ENCODE data around the gene OSBPL2.

Gene OSBPL2

GRCh38 chr20:62329389-62330377 lies 91.4 kb downstream of the OSBPL2 start:
- no peak for DNase-seq

DNA sequence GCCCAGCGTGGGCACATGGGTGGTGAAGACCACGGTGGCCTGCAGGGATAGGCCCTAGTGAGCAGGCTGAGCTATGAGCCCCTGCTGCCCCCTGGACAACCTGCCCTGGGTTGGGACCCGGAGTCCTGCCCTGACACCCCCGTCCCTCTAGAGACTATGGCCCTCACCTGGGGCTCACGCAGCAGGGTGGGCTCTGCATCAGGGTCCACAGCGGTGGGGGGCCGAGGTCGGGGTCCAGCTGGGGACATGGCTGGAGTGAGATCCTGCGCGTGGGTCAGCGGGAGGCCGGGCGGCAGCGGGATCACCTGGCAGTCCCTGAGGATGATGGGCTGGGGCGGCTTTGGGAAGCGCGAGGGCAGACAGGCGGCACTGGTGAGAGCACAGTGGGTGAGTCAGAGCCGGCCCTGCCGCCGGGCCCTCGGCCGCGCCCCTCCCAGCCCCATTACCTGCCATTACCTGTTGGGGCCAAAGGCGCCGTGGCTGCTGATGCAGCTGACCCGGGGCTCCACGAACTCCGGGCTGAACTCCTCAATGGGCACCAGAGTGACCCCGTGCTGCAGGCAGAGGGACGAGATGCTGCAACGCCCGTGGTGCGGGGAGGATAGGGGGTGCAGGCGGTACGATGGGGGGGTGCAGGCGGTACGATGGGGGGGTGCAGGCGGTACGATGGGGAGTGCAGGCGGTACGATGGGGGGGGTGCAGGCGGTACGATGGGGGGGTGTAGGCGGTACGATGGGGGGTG lies 92.4 kb downstream of the OSBPL2 start:
- DNase-seq, result no peak

DNA sequence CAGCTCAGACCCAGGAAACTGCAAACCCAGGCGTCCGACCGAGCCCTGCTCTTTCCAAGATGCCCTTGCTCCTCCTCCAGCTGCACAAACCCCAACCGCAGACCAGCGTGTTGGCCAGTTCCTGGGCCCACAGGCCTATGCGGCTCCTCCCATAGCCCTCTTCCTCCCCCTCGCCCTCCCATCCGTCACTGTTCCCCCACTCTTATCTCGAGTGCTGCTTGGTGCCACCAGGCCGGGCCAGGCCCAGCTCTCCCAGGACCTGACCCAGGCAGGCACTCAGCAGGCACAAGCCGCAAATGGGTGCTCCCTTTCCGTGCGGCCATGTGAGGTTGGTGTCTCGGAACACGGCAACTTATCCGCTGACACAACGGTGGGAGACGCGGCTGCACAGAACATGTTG lies 93.0 kb downstream of the OSBPL2 start:
- DNase-seq, result no peak

DNA sequence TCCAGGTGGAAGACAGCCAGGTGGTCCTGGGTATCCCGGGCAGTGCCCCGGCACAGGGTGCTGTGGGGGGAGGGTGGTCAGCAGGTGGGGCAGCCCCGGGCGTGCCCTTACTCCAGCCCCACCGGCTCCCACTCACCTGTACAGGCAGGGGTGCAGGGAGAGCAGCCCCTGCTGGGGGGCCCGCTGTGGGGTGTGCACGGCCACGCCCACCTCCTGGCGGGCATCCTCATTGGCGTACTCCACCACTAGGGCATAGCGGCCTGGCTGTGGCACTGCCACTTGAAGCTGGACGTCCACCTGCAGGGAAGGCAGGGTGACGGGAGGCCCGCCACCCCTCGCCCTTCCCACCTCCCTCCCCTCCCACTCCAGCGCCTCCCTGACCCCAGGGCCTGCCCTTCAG lies 94.1 kb downstream of the OSBPL2 start:
- no peak for DNase-seq

DNA sequence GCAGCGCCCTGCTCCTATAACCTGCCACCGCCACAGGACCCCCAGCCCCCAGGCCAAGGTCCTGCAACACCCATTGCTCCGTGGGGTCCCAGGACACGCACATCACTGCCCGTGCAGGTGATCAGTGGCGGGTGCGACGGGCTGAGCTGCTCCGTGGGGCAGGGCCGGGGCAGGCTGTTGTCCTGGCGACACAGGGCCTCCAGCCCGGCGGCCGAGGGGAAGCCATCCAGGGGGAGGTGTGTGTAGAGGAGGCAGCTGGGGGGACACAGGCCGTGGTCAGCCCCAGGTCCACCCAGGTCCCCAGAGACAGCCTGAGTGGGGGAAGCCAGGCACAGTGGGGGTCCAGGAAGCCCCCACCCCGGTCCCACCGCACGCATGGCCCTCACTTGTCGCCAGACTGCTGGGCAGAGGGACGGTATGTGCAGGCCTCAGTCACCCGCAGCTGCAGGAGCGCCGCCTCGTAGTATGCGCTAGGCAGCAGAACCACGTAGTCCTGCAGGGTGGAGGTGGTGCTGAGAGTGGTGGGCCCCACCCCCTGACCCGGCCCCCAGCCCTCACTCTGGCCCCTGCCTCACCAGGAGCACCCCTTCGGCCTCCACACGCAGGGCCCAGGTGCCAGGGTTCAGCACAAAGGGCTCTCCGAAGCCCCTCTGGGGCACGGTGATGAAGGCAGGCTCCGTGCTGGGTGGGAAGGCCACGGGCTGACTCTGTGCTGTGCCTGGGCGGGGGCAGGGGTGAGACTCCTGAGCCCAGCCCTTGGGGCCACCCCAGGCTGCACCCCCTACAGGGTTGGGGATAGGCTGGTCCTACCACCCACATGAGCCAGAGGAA lies 94.9 kb downstream of the OSBPL2 start:
- no peak for DNase-seq

GRCh38 chr20:62333820-62334595 lies 95.7 kb downstream of the OSBPL2 start:
- no peak for DNase-seq

GRCh38 chr20:62334881-62335280 lies 96.6 kb downstream of the OSBPL2 start:
- DNase-seq, result no peak

- DNase-seq, result no peak
Observed at GRCh38 chr20:62335532-62335931, 97.2 kb downstream of the OSBPL2 start.

- no peak for DNase-seq
Observed at GRCh38 chr20:62336329-62336728, 98.0 kb downstream of the OSBPL2 start.

DNA sequence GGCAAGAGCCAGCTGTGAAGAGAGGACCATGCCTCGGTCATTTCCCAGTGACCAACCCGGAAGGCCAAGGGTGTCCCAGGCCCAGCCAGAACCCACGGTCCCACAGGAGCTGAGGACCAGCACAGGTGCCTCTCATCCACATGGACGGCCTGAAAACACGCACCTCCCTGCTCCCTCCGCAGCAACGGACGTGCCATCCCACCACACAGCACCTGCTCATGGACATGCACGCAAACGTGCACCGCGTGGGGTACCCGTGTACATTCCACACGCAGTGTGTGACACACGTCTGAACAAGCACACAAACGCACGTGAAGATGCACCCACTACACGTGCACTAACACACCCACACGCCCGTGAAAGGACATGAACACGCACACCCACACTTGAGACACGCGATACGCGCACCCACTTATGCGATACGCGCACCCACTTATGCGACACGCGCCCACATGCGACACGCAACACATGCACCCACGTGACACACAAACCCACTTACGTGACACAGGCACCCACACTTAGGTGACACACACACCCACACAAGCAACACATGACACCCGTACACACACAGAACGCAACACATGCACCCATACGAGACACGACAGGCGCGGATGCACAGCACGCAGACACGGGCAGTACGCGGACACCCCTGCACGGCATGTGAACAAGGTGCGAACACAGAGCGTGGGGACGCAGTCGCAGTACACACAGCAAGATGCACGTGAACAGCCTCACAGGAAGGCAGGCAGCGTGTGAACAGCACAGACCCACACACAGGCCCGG lies 98.6 kb downstream of the OSBPL2 start:
- no peak for DNase-seq

GRCh38 chr20:62337558-62338293 lies 99.4 kb downstream of the OSBPL2 start:
- no peak for DNase-seq

DNA sequence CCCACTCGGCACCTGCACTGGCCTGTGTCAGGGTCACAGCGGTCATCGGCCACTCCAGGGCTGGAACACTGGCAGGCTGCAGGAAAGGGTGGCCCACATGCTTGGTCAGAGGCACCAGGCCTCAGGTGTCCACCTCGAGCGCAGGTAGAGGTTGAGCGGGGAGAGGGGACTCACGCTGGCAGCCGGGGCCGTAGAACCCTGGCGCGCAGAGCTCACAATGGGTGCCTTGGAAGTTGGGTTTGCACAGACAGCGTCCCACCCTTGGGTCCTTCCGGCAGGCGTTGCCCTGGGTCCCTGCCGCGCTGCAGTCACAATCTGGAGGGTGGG lies 99.9 kb downstream of the OSBPL2 start:
- DNase-seq, result no peak

- DNase-seq, result no peak
Observed at GRCh38 chr20:62339647-62340062, 101.3 kb downstream of the OSBPL2 start.

DNA sequence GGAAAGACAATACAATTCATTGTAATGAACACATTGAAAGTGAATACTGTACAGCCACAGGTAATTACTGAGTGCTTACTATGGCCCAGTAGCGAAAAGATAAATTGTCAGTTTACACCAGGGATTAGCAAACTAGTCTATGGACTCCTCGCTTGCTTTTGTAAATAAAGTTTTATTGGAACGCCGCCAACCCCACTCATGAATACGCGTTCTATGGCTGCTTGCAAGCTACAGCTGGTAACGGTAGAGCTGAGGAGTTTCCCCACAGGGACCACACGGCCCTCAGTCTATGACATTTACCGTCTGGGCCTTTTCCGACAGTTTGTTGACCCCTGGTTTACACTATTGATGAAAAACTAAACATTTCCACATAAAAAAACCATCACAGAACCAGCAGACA lies 104.6 kb downstream of the OSBPL2 start:
- DNase-seq, result no peak

DNA sequence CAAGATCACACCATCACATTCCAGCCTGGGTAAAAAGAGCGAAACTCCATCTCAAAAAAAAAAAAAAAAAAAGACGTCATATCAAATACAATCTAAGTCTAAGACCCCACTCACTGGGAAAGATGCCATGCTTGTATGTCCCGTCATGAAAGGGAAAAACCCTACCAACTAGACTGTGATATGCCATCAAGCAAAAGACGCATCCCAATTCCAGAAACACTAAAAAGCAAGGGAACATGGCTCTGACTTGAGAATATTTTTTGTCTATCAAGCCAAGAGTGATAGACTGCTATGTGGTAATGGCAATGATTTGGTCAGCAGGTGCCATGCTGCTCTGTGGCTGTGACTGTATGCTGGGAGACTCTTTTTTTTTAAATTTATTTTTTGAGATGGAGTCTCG lies 105.8 kb downstream of the OSBPL2 start:
- no peak for DNase-seq

DNA sequence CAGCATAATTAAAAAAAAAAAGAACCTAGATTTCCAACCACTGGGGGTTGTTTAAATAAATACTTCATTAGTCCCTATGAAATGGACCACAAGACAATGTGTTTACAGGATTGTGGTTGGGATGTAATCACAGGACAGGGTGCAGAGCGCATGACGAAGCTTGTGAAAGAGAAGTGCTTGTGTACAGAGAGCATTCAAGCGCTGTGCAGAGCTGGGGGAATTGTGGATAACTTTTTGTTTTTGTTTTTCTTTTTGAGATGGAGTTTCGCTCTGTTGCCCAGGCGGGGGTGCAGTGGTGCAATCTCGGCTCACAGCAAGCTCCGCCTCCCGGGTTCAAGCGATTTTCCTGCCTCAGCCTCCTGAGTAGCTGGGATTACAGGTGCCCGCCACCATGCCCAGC lies 106.5 kb downstream of the OSBPL2 start:
- no peak for DNase-seq

All from NCI-H146 (cell line).